GM19239 (cell line): Measurements from ENCODE around the gene AAK1.

Experiments
- DNase-seq: peaks from one replicate; pipeline ENCODE4 v3.0.0; 2011; ENCODE audit warnings: low spot score; ENCODE audit not compliant: insufficient read length
- FAIRE-seq: peaks from 2 replicates; lab custom pipeline; 2011; peaks lifted over from hg19 to GRCh38; lab: Jason Lieb, UNC

The AAK1 gene

GRCh38 chr2:69604836-69605235, 38.7 kb downstream of the AAK1 start:
- no peak for FAIRE-seq

GRCh38 chr2:69604026-69604678, 39.4 kb downstream of the AAK1 start:
- DNase-seq, result no peak
- FAIRE-seq, result no peak

More at GRCh38 chr2:69604836-69605235, 38.7 kb downstream of the AAK1 start:
- DNase-seq, result no peak

GRCh38 chr2:69603146-69603743, 40.3 kb downstream of the AAK1 start:
- no peak for FAIRE-seq

GRCh38 chr2:69601179-69601612, 42.3 kb downstream of the AAK1 start:
- FAIRE-seq, result no peak
- no peak for DNase-seq

More at GRCh38 chr2:69603146-69603743, 40.3 kb downstream of the AAK1 start:
- DNase-seq, result no peak

GRCh38 chr2:69600425-69600824, 43.1 kb downstream of the AAK1 start:
- FAIRE-seq, result no peak
- no peak for DNase-seq

GRCh38 chr2:69597843-69598610, 45.5 kb downstream of the AAK1 start:
- peak; percentile 14 for FAIRE-seq
- no peak for DNase-seq

- DNase-seq (no peak), FAIRE-seq (peak; percentile 84)
Observed at GRCh38 chr2:69597105-69597504, 46.4 kb downstream of the AAK1 start.

- DNase-seq (no peak), FAIRE-seq (no peak)
Observed at GRCh38 chr2:69594341-69594740, 49.2 kb downstream of the AAK1 start.

- no peak for DNase-seq
- FAIRE-seq, result no peak
Observed at GRCh38 chr2:69592511-69592910, 51.0 kb downstream of the AAK1 start.

GRCh38 chr2:69589973-69590652, 53.4 kb downstream of the AAK1 start:
- FAIRE-seq (no peak), DNase-seq (no peak)

- FAIRE-seq (no peak), DNase-seq (no peak)
Observed at GRCh38 chr2:69588945-69589344, 54.6 kb downstream of the AAK1 start.

GRCh38 chr2:69588403-69588802, 55.1 kb downstream of the AAK1 start:
- no peak for FAIRE-seq

GRCh38 chr2:69585855-69586555, 57.5 kb downstream of the AAK1 start:
- DNase-seq, result no peak
- peak; percentile 8 for FAIRE-seq

More at GRCh38 chr2:69588403-69588802, 55.1 kb downstream of the AAK1 start:
- no peak for DNase-seq

- FAIRE-seq (no peak), DNase-seq (no peak)
Observed at GRCh38 chr2:69584127-69584889, 59.2 kb downstream of the AAK1 start.

GRCh38 chr2:69583321-69583833, 60.2 kb downstream of the AAK1 start:
- FAIRE-seq (no peak), DNase-seq (no peak)

- DNase-seq (no peak), FAIRE-seq (peak; percentile 74)
Observed at GRCh38 chr2:69582582-69583176, 60.9 kb downstream of the AAK1 start.

GRCh38 chr2:69581774-69582581, 61.6 kb downstream of the AAK1 start:
- no peak for DNase-seq
- FAIRE-seq, result no peak

- FAIRE-seq, result no peak
- DNase-seq, result no peak
Observed at GRCh38 chr2:69580486-69580885, 63.1 kb downstream of the AAK1 start.
